ENCODE results near the gene GPN3. TPM values are rescaled to one million over a fixed set of nuclear protein-coding genes. Genes with fewer than 3 reads are reported as not detected.
A peak's percentile ranks its signal among the peaks of the same experiment; 100 is the strongest.

Gene GPN3
- polyA plus RNA-seq, 2 of the 4 experiments (the other 2 are of a cell fraction), result 39.2 to 63.8 TPM

- H3K9me3 ChIP-seq, result no peaks in the 10 kb centered on the region
- DNase-seq (ENCODE audit: low read depth in 1 of 2, low spot score in 1 of 2) (peak; percentile 93 to 96), FAIRE-seq (no peak), ATAC-seq (peak; percentile 96 to 98)
- POLR2A ChIA-PET, result interaction anchor here (1.0 kb wide), 1 partner anchor 28 kb away, joined by 3 read pairs; no protein-coding TSS in a partner anchor
- H3K4me3 ChIP-seq, result peak within 1 kb of the TSS; percentile 69
- WGBS (ENCODE audit: missing lambda C conversion rate), result under 1% methylated on average over 59 of the region's 62 CpGs
- H3K4me2 ChIP-seq, result peak within 1 kb of the TSS; percentile 80
- peaks cover 9% of the 10 kb centered on the region; the same call in 2 of the 3 replicates for H3K4me1 ChIP-seq
- peak; percentile 97 for TF ChIP-seq MYC (IDR thresholded peaks at IDR 0.05; ENCODE audit: borderline replicate concordance, low read length)
- peak; percentile 26; the same call in 1 of the 2 replicates for TF ChIP-seq HOXB13 (CRISPR knock-in tag; IDR thresholded peaks at IDR 0.05; ENCODE audit: low read depth)
- no peak for TF ChIP-seq NPAS2 (CRISPR knock-in tag; IDR thresholded peaks at IDR 0.05; ENCODE audit: borderline replicate concordance)
- TF ChIP-seq, protein P1, sequence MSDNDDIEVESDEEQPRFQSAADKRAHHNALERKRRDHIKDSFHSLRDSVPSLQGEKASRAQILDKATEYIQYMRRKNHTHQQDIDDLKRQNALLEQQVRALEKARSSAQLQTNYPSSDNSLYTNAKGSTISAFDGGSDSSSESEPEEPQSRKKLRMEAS (IDR thresholded peaks at IDR 0.05), result peak; percentile 98
- no peak for TF ChIP-seq ZC3H11A (IDR thresholded peaks at IDR 0.05)
- TF ChIP-seq, protein P2, sequence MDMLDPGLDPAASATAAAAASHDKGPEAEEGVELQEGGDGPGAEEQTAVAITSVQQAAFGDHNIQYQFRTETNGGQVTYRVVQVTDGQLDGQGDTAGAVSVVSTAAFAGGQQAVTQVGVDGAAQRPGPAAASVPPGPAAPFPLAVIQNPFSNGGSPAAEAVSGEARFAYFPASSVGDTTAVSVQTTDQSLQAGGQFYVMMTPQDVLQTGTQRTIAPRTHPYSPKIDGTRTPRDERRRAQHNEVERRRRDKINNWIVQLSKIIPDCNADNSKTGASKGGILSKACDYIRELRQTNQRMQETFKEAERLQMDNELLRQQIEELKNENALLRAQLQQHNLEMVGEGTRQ (IDR thresholded peaks at IDR 0.05), result peak; percentile 82
- TF ChIP-seq CHD2 (IDR thresholded peaks at IDR 0.05; ENCODE audit: low read length, partially characterized antibody), result no peak
- peak in 1 of 2 experiments; percentile 93; a peak in 4 of 5 replicates for TF ChIP-seq JUN (IDR thresholded peaks at IDR 0.05)
- TF ChIP-seq PBX3 (IDR thresholded peaks at IDR 0.05), result 0 out of 2 replicates have a peak, but pooled peaks have one; percentile 19
- peak; percentile 98 for TF ChIP-seq E2F6 (IDR thresholded peaks at IDR 0.05; ENCODE audit: borderline replicate concordance, low read depth)
- no peak for TF ChIP-seq EHMT2 (IDR thresholded peaks at IDR 0.05; ENCODE audit: low read depth)
- TF ChIP-seq POLR2A (IDR thresholded peaks at IDR 0.05; ENCODE audit: low read length), result peak; percentile 88
- TF ChIP-seq, protein P3, sequence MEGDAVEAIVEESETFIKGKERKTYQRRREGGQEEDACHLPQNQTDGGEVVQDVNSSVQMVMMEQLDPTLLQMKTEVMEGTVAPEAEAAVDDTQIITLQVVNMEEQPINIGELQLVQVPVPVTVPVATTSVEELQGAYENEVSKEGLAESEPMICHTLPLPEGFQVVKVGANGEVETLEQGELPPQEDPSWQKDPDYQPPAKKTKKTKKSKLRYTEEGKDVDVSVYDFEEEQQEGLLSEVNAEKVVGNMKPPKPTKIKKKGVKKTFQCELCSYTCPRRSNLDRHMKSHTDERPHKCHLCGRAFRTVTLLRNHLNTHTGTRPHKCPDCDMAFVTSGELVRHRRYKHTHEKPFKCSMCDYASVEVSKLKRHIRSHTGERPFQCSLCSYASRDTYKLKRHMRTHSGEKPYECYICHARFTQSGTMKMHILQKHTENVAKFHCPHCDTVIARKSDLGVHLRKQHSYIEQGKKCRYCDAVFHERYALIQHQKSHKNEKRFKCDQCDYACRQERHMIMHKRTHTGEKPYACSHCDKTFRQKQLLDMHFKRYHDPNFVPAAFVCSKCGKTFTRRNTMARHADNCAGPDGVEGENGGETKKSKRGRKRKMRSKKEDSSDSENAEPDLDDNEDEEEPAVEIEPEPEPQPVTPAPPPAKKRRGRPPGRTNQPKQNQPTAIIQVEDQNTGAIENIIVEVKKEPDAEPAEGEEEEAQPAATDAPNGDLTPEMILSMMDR (IDR thresholded peaks at IDR 0.05), result no peak
- TF ChIP-seq HEYL (CRISPR knock-in tag; IDR thresholded peaks at IDR 0.05), result no peak
- TF ChIP-seq RNF2 (IDR thresholded peaks at IDR 0.05; ENCODE audit: borderline replicate concordance, low read depth), result 0 out of 2 replicates have a peak, but pooled peaks have one; percentile 42
- TF ChIP-seq FOSL2 (IDR thresholded peaks at IDR 0.05), result no peak
- no peak for TF ChIP-seq FOSL2 (CRISPR knock-in tag; IDR thresholded peaks at IDR 0.05)
- 0 out of 2 replicates have a peak, but pooled peaks have one; percentile 24 for TF ChIP-seq TFCP2L1 (CRISPR knock-in tag; IDR thresholded peaks at IDR 0.05)
- TF ChIP-seq PHF8 (IDR thresholded peaks at IDR 0.05; ENCODE audit: borderline replicate concordance, low read depth), result peak; percentile 86
- CTCF ChIA-PET, result interaction anchor here (1.4 to 4.0 kb wide), 2 partner anchors 28 to 47 kb away, joined by 4 to 21 read pairs; partner anchors contain the start of gene ARPC3
- peak within 1 kb of the TSS; percentile 96 to 98 for H3K27ac ChIP-seq
Measured at GRCh38 chr12:110403146-110403975, 64.7 kb downstream of the GPN3 start, which contains the start of gene ANAPC7. TSS of gene ANAPC7 (minus strand) at chr12:110403708. CDS start at chr12:110403627, 81 bp downstream.

Small RNA genes lying within 50 kb of the gene (small RNA-seq; reads per million reads assigned to genes)
- 0 reads per million in 6 experiments for gene RF00278

Other genes starting within 250 kb of the GPN3 start
- 415 and 431 TPM in 2 replicates for gene ATP2A2, start 187.0 kb downstream of the GPN3 start, polyA plus RNA-seq (2011; rRNA removed)
- 328 to 356 TPM (median 342 TPM) in 3 replicates for gene ATP2A2, start 187.0 kb downstream of the GPN3 start, polyA plus RNA-seq (2017; fragmentation: RNase III; extraction: RNeasy Plus Mini Kit Qiagen cat#74134 plus additional on column Dnase treatment)
- gene ANAPC7, start 64.5 kb downstream of the GPN3 start, polyA plus RNA-seq (2011; rRNA removed), result 107 and 122 TPM in 2 replicates
- gene ANAPC7, start 64.5 kb downstream of the GPN3 start, polyA plus RNA-seq (2017; fragmentation: RNase III; extraction: RNeasy Plus Mini Kit Qiagen cat#74134 plus additional on column Dnase treatment), result 66.1 to 74.0 TPM (median 70.6 TPM) in 3 replicates
- gene ARPC3, start 17.9 kb downstream of the GPN3 start, polyA plus RNA-seq (2011; rRNA removed), result 83.3 and 171 TPM in 2 replicates
- gene ARPC3, start 17.9 kb downstream of the GPN3 start, polyA plus RNA-seq (2017; fragmentation: RNase III; extraction: RNeasy Plus Mini Kit Qiagen cat#74134 plus additional on column Dnase treatment), result 718 to 772 TPM (median 750 TPM) in 3 replicates
- gene FAM216A, start 588 bp upstream of the GPN3 start, polyA plus RNA-seq (2011; rRNA removed), result 27.9 and 40.6 TPM in 2 replicates
- 18.1 to 22.6 TPM (median 18.1 TPM) in 3 replicates for gene FAM216A, start 588 bp upstream of the GPN3 start, polyA plus RNA-seq (2017; fragmentation: RNase III; extraction: RNeasy Plus Mini Kit Qiagen cat#74134 plus additional on column Dnase treatment)
- gene VPS29, start 33.9 kb upstream of the GPN3 start, polyA plus RNA-seq (2011; rRNA removed), result 213 and 230 TPM in 2 replicates
- gene VPS29, start 33.9 kb upstream of the GPN3 start, polyA plus RNA-seq (2017; fragmentation: RNase III; extraction: RNeasy Plus Mini Kit Qiagen cat#74134 plus additional on column Dnase treatment), result 180 to 188 TPM (median 183 TPM) in 3 replicates
- 0.60 and 0.66 TPM in 2 replicates for gene RAD9B, start 34.1 kb upstream of the GPN3 start, polyA plus RNA-seq (2011; rRNA removed)
- 0.18 to 0.25 TPM (median 0.21 TPM) in 3 replicates for gene RAD9B, start 34.1 kb upstream of the GPN3 start, polyA plus RNA-seq (2017; fragmentation: RNase III; extraction: RNeasy Plus Mini Kit Qiagen cat#74134 plus additional on column Dnase treatment)
- 27.1 and 30.3 TPM in 2 replicates for gene PPTC7, start 115.1 kb upstream of the GPN3 start, polyA plus RNA-seq (2011; rRNA removed)
- gene PPTC7, start 115.1 kb upstream of the GPN3 start, polyA plus RNA-seq (2017; fragmentation: RNase III; extraction: RNeasy Plus Mini Kit Qiagen cat#74134 plus additional on column Dnase treatment), result 13.8 to 15.1 TPM (median 14.7 TPM) in 3 replicates
- 56.9 and 62.2 TPM in 2 replicates for gene TCTN1, start 145.9 kb upstream of the GPN3 start, polyA plus RNA-seq (2011; rRNA removed)
- gene TCTN1, start 145.9 kb upstream of the GPN3 start, polyA plus RNA-seq (2017; fragmentation: RNase III; extraction: RNeasy Plus Mini Kit Qiagen cat#74134 plus additional on column Dnase treatment), result 26.3 to 27.8 TPM (median 26.5 TPM) in 3 replicates
- 1.1 TPM in 2 replicates for gene HVCN1, start 220.9 kb upstream of the GPN3 start, polyA plus RNA-seq (2011; rRNA removed)
- 0.20 to 0.46 TPM (median 0.34 TPM) in 3 replicates for gene HVCN1, start 220.9 kb upstream of the GPN3 start, polyA plus RNA-seq (2017; fragmentation: RNase III; extraction: RNeasy Plus Mini Kit Qiagen cat#74134 plus additional on column Dnase treatment)